ENCODE data around the gene LRP6.

LRP6 gene

DNA sequence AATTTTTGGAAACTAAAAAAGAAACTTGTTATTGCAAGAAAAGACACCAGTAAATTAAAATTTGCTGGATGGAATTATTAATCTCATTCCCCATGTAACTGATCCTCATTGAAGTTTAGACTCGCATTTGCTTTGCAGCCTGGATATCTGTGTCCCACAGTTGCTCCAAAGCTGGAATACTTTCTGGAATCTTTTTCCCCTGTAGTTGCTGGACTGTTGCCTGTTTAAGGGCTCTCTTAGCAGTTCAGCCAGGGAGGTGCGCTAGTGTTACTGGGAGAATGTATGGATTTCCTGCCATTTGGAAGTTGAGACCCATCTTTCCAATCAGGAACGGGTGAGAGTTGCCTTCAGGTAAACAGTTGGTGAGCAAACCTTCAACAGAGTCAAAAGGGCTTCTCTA lies 175.8 kb downstream of the LRP6 start:
- no peak overlapping the region for H3K4me3 ChIP-seq
- no peak overlapping the region for H3K27ac ChIP-seq

DNA sequence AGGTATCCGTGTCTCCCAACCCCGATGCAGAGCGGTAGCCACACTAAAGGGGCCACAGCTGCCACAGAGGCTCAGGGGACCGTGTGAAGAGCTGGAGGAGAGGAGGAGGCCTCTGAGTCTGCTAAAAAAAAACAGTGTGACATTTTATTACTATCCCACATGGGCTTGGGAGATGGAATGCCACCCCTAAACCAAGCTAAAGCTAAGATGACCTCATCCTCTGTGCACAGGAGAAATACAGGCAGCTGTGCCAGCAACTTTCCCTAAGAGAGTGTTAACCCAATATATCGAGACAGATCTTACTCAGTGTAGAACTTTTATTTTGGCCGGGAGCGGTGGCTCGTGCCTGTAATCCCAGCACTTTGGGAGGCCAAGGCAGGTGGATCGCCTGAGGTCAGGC lies 178.1 kb downstream of the LRP6 start:
- Histone ChIP-seq H3K27ac (no peak overlapping the region), H3K4me3 (no peak overlapping the region)

DNA sequence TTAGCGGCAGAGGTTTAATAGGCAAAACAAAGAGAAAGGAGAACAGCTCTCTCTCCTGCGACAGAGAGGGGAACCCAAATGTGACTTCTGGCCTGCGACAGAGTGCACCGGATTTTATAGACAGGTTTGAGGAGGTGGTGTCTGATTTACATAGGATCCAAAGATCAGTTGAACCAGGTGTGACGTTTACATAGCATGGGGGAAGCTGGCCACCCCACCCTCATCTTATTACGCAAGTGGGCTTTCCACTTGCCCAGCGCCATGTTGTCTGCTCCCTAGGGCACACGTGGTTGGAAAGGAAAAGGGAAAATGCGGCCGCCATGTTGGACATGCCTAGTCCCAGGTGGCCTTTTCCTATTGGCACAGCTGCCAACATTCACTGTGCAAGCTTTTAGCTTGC lies 178.7 kb downstream of the LRP6 start:
- Histone ChIP-seq H3K4me3 (no peak overlapping the region), H3K27ac (no peak overlapping the region)

DNA sequence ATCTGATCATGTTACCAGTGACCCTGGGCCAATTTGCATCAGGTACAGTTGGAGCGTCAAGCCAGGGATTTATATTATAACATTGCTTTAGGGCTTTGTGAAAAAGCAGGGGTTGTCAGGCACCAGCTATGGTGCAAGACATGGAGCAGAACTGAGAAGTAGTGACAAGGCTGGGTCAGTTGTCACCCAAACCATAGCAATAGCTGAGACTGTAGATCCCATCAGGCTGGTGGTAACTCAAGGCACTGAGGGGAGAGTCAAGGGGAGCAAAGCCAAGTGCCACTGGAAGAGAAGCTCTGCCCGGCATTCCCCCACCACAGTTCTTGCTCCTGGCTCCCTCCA lies 179.2 kb downstream of the LRP6 start:
- Histone ChIP-seq H3K4me3 (no peak overlapping the region), H3K27ac (no peak overlapping the region)

DNA sequence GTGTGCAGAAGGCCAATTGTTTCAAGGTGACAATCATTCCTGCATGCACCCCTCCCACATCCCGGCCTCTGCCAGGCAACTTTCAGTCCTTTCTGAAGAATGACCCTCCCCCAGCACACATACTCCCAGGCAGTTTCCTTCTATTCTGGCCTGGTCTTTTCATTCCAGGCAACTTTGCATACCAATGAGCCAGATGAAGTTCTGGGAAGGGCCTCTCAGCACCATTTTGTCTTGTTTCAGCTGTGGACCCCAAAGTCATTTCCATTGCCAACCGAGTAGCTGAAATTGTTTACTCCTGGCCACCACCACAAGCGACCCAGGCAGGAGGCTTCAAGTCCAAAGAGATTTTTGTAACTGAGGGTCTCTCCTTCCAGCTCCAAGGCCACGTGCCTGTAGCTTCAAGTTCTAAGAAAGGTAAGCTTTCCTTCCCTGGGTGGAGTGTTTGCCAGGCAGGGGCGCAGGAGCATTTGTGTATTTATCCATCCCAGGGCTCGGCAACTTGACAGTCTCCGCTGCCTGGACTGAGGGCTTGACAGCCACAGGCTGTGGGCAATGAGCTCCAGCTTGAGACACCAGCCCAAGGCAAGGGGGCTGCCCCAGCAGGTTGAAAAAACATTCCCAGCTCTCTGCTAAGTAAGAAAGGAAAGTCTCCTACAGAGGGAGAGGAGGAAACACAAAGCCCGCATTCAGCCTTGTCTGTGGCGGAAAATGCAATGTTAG lies 179.7 kb downstream of the LRP6 start:
- H3K4me3 ChIP-seq = no peak overlapping the region
- H3K27ac ChIP-seq = no peak overlapping the region

DNA sequence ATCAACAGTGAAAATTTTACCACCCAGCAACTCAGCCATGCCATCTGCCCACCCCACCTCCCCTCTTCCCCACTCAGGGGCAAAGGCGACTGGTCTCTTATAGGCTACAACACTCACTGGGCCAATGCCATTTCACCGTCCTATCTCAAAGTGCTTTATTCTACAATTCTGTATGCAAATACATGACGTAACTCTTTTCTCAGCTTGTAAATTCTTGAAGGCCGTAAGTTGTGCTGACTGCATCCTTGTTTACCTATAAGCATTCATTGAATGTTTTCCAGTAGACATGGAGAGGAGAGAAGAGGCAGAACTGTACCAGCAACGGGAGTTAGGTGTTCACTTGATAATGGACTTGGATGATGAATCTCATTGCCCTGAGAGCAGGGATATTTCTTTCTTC lies 180.5 kb downstream of the LRP6 start:
- H3K4me3 ChIP-seq = no peak overlapping the region
- H3K27ac ChIP-seq = no peak overlapping the region

DNA sequence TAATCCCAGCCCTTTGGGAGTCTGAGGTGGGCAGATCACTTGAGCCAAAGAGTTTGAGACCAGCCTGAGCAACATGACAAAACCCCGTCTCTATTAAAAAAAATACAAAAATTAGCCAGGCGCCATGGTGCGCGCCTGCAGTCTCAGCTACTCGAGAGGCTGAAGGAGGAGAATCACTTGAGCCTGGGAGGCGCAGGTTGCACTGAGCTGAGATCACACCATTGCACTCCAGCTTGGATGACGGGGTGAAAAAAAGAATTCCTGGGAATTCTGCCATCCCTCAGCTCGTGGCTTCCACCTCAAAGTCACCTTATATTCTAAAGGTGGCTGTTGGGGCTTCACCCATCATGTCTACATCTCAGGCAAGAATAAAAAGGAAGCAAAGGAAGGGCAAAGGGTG lies 183.2 kb downstream of the LRP6 start:
- H3K27ac ChIP-seq = no peak overlapping the region
- no peak overlapping the region for H3K4me3 ChIP-seq

DNA sequence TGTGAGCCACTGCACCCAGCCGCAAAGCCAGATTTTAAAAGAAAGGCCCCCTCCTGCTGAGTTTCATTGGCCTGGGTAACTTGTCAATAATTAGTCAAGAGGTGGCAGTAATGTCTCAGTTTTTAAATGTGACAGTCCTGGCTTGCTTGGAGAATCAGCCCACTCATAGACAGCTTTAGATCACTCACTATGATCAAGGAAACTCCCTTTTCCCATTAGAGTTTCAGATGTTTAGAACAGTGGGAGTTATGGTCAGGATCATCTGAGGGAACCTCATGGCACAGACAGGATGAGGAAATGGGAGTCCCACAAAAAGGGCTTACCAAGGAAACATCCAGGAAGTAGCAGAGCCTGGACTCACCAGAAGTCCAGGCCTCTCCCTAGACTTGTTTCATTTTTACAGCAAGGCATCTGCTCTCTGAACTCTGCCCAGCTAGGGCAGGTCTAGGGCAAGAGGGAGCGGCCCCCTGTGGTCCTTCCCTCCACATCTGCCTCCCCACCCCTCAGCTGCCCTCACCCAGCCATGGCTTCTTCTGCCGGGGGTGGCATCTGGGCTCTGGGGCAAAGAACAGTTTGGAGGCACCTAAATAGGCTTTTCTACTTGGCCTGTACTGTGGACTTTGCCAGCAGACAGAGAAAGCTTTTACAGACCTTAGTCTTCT lies 184.9 kb downstream of the LRP6 start:
- no peak overlapping the region for H3K4me3 ChIP-seq

DNA sequence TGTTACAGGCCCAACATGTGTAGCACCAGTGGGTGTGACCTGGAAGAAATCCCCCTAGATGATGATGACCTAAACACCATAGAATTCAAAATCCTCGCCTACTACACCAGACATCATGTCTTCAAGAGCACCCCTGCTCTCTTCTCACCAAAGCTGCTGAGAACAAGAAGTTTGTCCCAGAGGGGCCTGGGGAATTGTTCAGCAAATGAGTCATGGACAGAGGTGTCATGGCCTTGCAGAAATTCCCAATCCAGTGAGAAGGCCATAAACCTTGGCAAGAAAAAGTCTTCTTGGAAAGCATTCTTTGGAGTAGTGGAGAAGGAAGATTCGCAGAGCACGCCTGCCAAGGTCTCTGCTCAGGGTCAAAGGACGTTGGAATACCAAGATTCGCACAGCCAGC lies 187.6 kb downstream of the LRP6 start:
- Histone ChIP-seq H3K4me3 (no peak overlapping the region), H3K27ac (no peak overlapping the region)

More for the DNA sequence above, 184.9 kb downstream of the LRP6 start:
- peak overlapping the region in 16 of 21 experiments; percentile 34 to 80 (median 65) for H3K27ac ChIP-seq

DNA sequence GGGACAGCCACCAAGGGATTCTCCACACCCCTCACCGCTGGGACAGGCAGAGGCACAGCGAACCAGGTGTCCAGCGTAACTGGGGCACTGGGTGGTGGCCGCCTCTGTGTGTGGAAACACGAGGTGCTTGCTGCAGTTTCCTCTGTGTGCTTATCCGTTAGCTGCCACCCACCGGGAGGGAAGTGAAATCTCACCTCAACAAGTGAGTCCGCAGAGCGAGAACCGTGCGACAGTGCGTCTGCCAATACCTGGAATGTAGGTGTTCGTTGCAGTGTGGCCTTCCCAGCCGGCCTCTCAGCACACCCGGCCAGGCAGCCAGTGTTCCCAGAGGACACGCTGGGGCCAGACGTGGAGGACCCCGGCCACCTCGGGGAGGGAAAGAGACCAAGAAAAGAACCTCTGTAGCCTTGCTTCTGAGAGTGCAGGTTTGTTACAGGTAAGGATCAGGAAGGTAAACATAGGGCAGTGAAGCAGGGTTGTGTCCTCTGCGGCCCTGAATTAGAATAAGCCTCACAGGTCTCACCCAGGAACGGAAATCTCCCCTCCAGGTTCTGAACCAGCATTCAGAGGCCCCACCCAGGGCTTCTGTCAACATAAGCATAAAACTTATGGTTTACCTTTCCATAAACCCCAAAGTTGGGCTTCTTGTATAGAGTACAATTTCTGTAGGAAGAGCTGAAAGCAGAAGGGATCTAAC lies 194.6 kb downstream of the LRP6 start:
- Histone ChIP-seq H3K27ac (no peak overlapping the region), H3K4me3 (no peak overlapping the region)

DNA sequence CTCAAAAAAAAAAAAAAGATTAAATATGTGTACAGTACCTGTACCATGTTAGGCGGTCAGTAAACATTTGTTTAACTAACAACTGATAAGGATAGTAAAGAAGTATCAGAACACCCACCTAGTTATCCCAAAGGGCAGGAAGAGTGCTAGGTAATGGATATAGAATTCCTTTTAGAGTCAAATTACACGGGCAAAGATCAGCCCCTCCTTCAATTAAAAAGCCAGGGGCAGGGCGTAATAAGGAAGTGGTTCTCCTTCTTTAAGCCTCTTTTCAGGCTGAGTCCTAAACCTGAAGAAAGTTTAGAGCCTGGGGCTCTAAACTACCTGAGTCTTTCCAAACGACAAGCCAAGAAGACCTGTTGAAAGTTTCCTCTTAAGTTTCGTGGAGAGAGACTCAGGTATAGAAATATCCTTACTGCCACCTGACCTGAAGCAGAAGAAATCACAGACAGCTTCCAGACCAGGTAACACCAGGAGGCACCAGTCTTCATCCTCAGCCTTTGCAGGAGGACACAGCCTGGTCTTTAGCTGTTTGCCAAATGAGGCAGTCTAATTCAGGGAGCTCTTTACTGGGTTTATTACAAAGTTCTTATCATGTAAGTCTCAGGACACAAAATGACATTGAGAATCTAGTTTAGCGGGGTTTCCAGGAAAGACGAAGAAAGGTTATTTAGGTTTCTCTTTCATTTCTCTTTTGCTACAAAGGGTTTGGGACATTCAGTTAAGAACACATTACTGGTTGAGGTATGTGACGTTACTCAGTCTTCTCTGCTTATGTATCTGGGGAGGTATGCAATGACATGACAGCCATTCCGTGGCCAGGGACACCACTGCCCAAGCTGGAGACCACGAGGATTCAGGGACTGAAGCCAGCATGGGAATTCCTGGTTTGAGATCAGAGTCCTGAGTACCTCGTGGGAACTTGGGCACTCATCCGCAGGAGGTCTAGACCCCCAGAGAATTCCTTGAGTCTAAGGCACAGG lies 195.9 kb downstream of the LRP6 start, which contains the start of gene BCL2L14:
Gene BCL2L14 (plus strand): TSS at position 266 of the 983 bp plus-strand sequence. CDS start 8,367 bp downstream, outside the sequence.
- H3K4me3 ChIP-seq = peak within 1 kb of the TSS in 3 of 7 experiments; percentile 11 to 30 (median 20)
- H3K27ac ChIP-seq = peak within 1 kb of the TSS in 2 of 21 experiments; percentile 50 to 68

DNA sequence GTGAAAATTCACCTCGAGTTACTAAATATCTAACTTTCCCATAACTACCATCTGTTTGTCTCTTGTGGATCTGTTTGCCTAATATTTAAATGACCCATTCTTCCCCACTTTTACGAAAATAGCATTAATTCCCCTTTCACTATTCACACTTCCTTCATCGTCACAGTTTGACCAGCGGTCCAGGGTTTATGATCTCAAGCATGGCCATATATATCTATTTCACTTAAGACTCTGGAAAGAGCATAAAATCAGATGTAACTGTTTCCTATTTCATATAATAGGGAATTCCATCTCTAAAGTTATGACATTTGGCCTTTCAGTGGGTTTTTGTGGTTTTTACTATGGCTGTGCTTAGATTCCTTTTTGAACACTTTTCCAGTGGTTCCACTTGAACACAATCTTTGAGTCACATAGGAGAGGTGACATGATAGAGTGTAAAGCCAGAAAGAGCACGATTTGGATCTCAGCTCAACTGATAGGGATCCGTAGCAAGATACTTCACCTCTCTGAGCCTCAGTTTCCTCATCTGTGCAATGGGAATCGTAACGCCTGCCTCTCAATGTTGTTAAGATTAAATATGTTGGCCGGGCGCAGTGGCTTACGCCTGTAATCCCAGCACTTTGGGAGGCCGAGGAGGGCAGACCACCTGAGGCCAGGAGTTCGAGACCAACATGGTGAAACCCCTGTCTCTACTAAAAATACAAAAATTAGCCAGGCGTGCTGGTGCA lies 196.9 kb downstream of the LRP6 start:
- Histone ChIP-seq H3K27ac (no peak overlapping the region), H3K4me3 (no peak overlapping the region)

DNA sequence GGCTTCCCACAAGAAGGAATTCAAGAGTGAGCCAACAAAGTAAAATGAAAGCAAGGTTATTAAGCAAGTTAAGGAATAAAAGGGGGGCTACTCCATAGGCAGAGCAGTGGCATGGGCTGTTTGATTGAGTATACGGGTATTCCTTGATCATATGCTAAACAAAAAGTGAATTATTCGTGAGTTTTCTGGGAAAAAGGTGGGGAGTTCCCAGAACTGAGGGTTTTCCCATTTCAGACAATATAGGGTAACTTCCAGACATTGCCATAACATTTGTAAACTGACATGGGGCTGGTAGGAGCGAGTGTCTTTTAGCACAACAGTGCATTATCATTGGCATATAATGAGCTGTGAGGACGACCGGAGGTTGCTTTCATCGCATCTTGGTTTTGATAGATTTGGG lies 198.1 kb downstream of the LRP6 start:
- H3K4me3 ChIP-seq = no peak overlapping the region
- H3K27ac ChIP-seq = no peak overlapping the region
